Gastrocnemius medialis (tissue), 4 donors: ENCODE data around the gene HHATL. TPM values are rescaled to one million over a fixed set of nuclear protein-coding genes. Genes with fewer than 3 reads are reported as not detected.

ENCODE experiments used
- ATAC-seq, 2 donors: fragments of 150-250 bp; one replicate each; pipeline ENCODE4 v1.9.1; 2016
- DNase-seq, 2 donors: peaks; one replicate each; pipeline ENCODE4 v3.0.0-alpha.2; 2019
- H3K27ac ChIP-seq, 4 donors: fragments of 200-600 bp; sonication (generic); 1 replicate in 1 of 4; 2 replicates in 3 of 4; pipeline ENCODE4 v1.5.1; 2016 to 2018; ENCODE audit warnings: mild to moderate bottlenecking in 2 of 4, moderate library complexity in 1 of 4
- H3K27me3 ChIP-seq, 3 donors: fragments of 200-600 bp; sonication (generic) in 2 of 3; 1 replicate in 1 of 3; 2 replicates in 2 of 3; pipeline versions ENCODE4 v1.5.1 to v1.6.0; 2016 to 2019; ENCODE audit warnings: mild to moderate bottlenecking in 1 of 3, moderate library complexity in 1 of 3
- H3K36me3 ChIP-seq, 2 donors: fragments of 200-600 bp; sonication (generic) in 1 of 2; one replicate each; pipeline ENCODE4 v1.5.1; 2017 to 2018
- H3K4me1 ChIP-seq, 2 donors: fragments of 200-600 bp; sonication (generic) in 1 of 2; one replicate each; pipeline ENCODE4 v1.5.1; 2016 to 2017; ENCODE audit warnings: mild to moderate bottlenecking in 2 of 2
- H3K4me3 ChIP-seq, 4 donors: fragments of 200-600 bp; sonication (generic) in 3 of 4; 1 replicate in 1 of 4; 2 replicates in 3 of 4; pipeline ENCODE4 v1.5.1; 2016 to 2019; ENCODE audit warnings: mild to moderate bottlenecking in 2 of 4
- H3K9me3 ChIP-seq, 3 donors: fragments of 200-600 bp; sonication (generic) in 2 of 3; 1 replicate in 1 of 3; 2 replicates in 2 of 3; pipeline ENCODE4 v1.5.1; 2016 to 2019
- CTCF ChIP-seq, 5 experiments: fragments of 450-650 bp in 3 of 5; fragments of 200-600 bp in 2 of 5; sonication (generic) in 2 of 5; IDR thresholded peaks in 4 of 5; conservative IDR thresholded peaks in 1 of 5; 1 replicate in 4 of 5; 2 replicates in 1 of 5; pipeline ENCODE4 v1.5.1; 2016 to 2019; ENCODE audit warnings: antibody characterized with exemption in 5 of 5, mild to moderate bottlenecking in 3 of 5, moderate library complexity in 3 of 5
- POLR2A ChIP-seq, 2 donors: fragments of 450-650 bp; IDR thresholded peaks; one replicate each; pipeline ENCODE4 v1.6.1; 2017; ENCODE audit warnings: antibody characterized with exemption in 2 of 2, mild to moderate bottlenecking in 2 of 2, moderate library complexity in 2 of 2
- in situ Hi-C, 4 donors: fragments of 200-750 bp; cut with MboI; loops; one replicate each; pipeline versions ENCODE4 v1.15.0 to v1.8.0; 2017; ENCODE audit warnings: low sequenced_read_pairs in 4 of 4
- intact Hi-C: fragments of 100-400 bp; cut with DNase I; formaldehyde crosslinking; loops from one replicate; pipeline ENCODE4 v1.15.1; 2023; ENCODE audit warnings: low total_unique reads
- total RNA-seq, 4 donors: library from RNA; depleted of rRNA; stranded (reverse); fragments of >200 nt; gene quantifications; one replicate each; pipeline versions ENCODE4 v1.1.0 to v1.2.3, GENCODE V29; 2016

The HHATL gene
- total RNA-seq, 4 donors from 2014 or later: 78.0 to 309 (median 164) TPM

GRCh38 chr3:42706721-42707619 is 4.4 kb upstream of the HHATL start:
- Histone ChIP-seq H3K9me3 (no peaks in the 10 kb centered on the region), H3K36me3 (no peaks in the 10 kb centered on the region), H3K4me1 (peaks cover 40 to 46% of the 10 kb centered on the region in 2 donors), H3K27ac (peak overlapping the region; percentile 94 to 100 (median 99)), H3K4me3 (no peak overlapping the region), H3K27me3 (no peaks in the 10 kb centered on the region)
- intact Hi-C loops: no loop called here
- DNase-seq (no peak), ATAC-seq (no peak)
- TF ChIP-seq POLR2A (IDR thresholded peaks at IDR 0.05) (no peak), CTCF (IDR thresholded peaks at IDR 0.05 in 4 of 5, conservative IDR thresholded peaks at IDR 0.05 in 1 of 5) (no peak)
- in situ Hi-C loops: no loop called here

DNA sequence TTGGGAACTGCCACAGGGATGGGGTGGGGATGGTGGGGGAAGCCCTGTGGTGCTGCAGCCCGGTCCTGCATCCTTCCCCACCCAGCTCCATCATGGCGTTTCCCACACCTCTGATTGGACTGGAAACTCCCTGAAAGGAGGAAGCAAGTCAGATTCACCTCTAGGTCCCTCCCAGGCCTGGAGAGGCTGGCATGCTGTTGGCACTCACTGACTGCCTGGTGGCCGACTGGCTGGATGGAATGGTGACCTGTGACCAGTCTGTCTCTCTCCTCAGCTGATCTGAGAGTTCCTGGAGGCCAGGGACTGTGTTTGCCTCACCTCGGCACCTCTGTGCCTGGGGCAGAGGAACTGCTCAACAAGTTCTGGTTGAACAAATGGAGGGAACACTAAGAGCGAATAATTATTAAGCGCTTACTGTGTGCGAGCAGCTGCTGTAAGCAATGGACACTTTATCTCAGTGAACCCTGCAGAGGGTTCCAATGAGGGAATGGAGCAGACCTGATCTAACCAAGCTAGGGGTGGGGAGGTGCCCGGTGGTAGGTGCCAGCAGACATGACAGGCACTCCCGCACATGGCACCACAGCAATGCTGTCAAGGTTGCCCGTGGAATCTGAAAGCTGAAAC is 3.5 kb upstream of the HHATL start:
- no peaks in the 10 kb centered on the region for H3K9me3 ChIP-seq
- H3K27ac ChIP-seq: peak overlapping the region; percentile 94 to 100 (median 99)
- intact Hi-C loops: no loop called here
- TF ChIP-seq CTCF (IDR thresholded peaks at IDR 0.05 in 4 of 5, conservative IDR thresholded peaks at IDR 0.05 in 1 of 5) (no peak), POLR2A (IDR thresholded peaks at IDR 0.05) (no peak)
- H3K27me3 ChIP-seq: no peaks in the 10 kb centered on the region
- ATAC-seq: no peak
- in situ Hi-C loops: no loop called here
- no peak overlapping the region for H3K4me3 ChIP-seq
- DNase-seq: no peak
- H3K36me3 ChIP-seq: no peaks in the 10 kb centered on the region
- peaks cover 42 to 46% of the 10 kb centered on the region in 2 donors for H3K4me1 ChIP-seq

DNA sequence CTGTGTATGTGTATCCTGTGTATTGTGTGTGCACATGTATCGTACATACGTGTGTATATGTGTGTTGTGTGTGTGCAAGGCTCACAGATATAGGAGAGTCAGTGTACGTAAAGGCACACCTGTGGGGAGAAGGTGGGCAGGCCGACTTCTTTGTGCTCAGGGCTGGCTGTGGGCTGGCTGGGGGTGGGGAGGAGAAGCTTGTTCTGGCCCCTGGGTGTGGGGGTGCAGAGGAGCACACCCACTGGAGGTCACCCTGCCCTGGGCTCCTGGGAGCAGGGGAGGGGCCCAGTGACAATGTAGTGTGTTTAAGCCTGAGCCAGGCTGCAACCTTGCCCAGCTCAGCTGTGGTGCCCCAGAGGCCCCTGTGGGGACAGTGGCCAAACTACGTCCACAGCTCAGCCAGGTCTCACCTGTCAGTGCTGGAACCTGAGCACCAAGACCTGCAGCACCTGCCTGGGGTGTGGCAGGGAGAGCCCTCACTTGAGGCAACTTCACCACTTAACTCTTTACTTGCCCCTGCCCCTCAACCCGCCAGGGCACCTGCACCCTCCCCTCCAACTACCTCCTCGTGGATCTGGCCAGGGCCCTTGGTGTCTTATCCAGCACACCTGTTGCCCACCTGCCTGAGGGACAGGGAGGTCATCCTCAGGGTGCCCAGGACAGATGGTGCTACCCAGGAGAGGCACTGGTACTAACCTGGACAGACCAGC is 2.6 kb upstream of the HHATL start:
- no peak for TF ChIP-seq CTCF (IDR thresholded peaks at IDR 0.05 in 4 of 5, conservative IDR thresholded peaks at IDR 0.05 in 1 of 5)
- no peak for TF ChIP-seq POLR2A (IDR thresholded peaks at IDR 0.05)
- DNase-seq (no peak), ATAC-seq (no peak)
- intact Hi-C loops (no loop called here), in situ Hi-C loops (no loop called here)
- no peak overlapping the region for H3K4me3 ChIP-seq
- peaks cover 42 to 46% of the 10 kb centered on the region in 2 donors for H3K4me1 ChIP-seq
- no peaks in the 10 kb centered on the region for H3K36me3 ChIP-seq
- H3K27ac ChIP-seq: peak overlapping the region; percentile 94 to 100 (median 99)
- no peaks in the 10 kb centered on the region for H3K27me3 ChIP-seq
- no peaks in the 10 kb centered on the region for H3K9me3 ChIP-seq

DNA sequence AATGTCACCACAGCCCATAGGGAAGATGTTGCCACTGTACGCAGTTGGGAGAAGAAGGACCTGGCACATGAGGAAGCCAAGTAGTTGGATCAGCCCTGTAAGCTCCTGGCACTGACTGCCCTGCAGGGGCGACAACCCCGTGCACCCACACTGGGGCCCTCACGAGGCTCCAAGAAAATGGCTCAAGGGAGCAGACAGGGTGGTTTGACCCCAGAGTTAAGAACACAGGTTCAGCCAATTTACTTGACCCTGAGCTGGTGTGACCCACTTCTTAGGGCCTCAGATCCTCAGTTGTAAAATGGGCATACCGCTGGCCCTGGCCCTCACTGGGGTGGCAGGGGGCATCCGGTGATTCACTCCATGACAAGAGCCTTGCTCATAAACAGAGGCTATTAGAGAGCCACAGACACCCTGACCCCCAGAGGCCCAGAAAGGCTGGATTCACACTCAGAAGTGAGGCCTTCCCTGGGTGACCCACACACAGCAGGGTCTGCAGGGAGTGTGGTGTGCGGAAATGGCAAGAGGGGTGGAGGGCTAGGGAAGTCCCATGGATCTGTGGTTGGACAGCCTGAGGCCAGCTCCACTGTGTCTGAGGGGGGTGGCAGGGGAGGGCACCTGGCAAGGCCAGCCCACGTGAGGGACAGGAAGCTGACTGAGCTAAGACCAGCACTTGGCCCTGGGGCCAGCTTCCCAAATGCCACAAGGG is 1.7 kb upstream of the HHATL start:
- TF ChIP-seq CTCF (IDR thresholded peaks at IDR 0.05 in 4 of 5, conservative IDR thresholded peaks at IDR 0.05 in 1 of 5) (no peak), POLR2A (IDR thresholded peaks at IDR 0.05) (no peak)
- Histone ChIP-seq H3K9me3 (no peaks in the 10 kb centered on the region), H3K4me1 (peaks cover 48 to 55% of the 10 kb centered on the region in 2 donors), H3K4me3 (no peak overlapping the region), H3K27me3 (no peaks in the 10 kb centered on the region), H3K27ac (peak overlapping the region; percentile 94 to 100 (median 99)), H3K36me3 (no peaks in the 10 kb centered on the region)
- no peak for ATAC-seq
- intact Hi-C loops (loop anchor here (1.0 to 5.0 kb wide), 2 partner anchors 17 to 102 kb away; partner anchors contain the start of gene NKTR), in situ Hi-C loops (loop anchor here in 1 of 4 donors (5.0 kb wide), 1 partner anchor 38 kb away; no protein-coding TSS in a partner anchor)
- no peak for DNase-seq
